Measurements from ENCODE around the gene CYP2R1.
A peak's percentile ranks its signal among the peaks of the same experiment; 100 is the strongest.

The CYP2R1 gene, protein sequence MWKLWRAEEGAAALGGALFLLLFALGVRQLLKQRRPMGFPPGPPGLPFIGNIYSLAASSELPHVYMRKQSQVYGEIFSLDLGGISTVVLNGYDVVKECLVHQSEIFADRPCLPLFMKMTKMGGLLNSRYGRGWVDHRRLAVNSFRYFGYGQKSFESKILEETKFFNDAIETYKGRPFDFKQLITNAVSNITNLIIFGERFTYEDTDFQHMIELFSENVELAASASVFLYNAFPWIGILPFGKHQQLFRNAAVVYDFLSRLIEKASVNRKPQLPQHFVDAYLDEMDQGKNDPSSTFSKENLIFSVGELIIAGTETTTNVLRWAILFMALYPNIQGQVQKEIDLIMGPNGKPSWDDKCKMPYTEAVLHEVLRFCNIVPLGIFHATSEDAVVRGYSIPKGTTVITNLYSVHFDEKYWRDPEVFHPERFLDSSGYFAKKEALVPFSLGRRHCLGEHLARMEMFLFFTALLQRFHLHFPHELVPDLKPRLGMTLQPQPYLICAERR

DNA sequence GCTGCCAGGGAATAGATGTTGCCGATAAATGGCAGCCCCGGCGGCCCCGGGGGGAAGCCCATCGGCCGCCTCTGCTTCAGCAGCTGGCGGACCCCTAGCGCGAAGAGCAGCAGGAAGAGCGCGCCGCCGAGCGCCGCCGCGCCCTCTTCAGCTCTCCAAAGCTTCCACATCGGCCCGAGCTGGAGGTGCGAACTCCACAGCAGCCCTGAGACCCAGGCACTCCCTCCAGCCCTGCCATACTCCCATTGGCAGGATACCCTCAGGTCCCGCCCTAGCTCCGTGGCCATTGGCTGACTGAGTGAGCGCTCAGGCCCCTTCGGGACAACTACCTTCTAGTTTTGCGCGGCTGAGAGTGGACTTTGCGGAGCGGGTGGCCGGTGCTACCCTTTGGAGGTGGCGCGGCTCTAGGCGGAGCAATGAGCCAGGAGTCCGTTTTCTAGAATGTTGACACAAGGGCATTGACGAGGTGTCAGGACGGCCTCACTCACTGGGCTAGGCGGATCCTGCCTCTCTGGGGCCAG, at the start of gene CYP2R1:
Gene CYP2R1 (minus strand): TSS at position 196 of the 521 bp plus-strand sequence. CDS start 26 bp downstream, at position 170.
- DNase-seq (ENCODE audit: low read depth) = peak; percentile 98
- peak within 1 kb of the TSS; percentile 82 for H3K4me3 ChIP-seq (ENCODE audit: low read depth, low read length)
- TF ChIP-seq POLR2A (IDR thresholded peaks at IDR 0.05; ENCODE audit: extremely low read depth, insufficient read length) (no peak), MYC (IDR thresholded peaks at IDR 0.05; ENCODE audit: low read depth, low read length) (peak; percentile 33; the same call in 1 of the 2 replicates)
- TF ChIP-seq, protein P1, sequence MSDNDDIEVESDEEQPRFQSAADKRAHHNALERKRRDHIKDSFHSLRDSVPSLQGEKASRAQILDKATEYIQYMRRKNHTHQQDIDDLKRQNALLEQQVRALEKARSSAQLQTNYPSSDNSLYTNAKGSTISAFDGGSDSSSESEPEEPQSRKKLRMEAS (IDR thresholded peaks at IDR 0.05; ENCODE audit: low read depth, low read length) = peak; percentile 36
- TF ChIP-seq, protein P2, sequence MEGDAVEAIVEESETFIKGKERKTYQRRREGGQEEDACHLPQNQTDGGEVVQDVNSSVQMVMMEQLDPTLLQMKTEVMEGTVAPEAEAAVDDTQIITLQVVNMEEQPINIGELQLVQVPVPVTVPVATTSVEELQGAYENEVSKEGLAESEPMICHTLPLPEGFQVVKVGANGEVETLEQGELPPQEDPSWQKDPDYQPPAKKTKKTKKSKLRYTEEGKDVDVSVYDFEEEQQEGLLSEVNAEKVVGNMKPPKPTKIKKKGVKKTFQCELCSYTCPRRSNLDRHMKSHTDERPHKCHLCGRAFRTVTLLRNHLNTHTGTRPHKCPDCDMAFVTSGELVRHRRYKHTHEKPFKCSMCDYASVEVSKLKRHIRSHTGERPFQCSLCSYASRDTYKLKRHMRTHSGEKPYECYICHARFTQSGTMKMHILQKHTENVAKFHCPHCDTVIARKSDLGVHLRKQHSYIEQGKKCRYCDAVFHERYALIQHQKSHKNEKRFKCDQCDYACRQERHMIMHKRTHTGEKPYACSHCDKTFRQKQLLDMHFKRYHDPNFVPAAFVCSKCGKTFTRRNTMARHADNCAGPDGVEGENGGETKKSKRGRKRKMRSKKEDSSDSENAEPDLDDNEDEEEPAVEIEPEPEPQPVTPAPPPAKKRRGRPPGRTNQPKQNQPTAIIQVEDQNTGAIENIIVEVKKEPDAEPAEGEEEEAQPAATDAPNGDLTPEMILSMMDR (IDR thresholded peaks at IDR 0.05; ENCODE audit: low read depth, low read length) = no peak

DNA sequence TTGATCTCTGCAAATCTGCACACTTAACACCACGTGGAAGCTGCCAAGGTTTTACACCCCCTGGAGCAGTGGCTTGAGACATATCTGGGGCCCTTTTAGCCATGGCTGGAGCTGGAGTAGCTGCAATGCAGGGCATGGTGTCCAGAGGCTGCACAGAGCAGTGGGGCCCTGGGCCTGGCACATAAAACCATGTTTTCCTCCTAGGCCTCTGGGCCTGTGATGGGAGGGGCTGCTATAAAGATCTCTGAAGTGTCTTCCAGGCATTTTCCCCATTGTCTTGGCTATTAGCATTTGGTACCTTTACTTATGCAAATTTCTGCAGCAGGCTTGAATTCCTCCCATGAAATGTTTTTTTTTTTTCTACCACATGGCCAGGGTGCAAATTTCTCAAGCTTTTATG, 46.9 kb upstream of the CYP2R1 start:
- TF ChIP-seq, protein P2 (IDR thresholded peaks at IDR 0.05; ENCODE audit: low read depth, low read length) = no peak
- TF ChIP-seq POLR2A (IDR thresholded peaks at IDR 0.05; ENCODE audit: extremely low read depth, insufficient read length) (no peak), MYC (IDR thresholded peaks at IDR 0.05; ENCODE audit: low read depth, low read length) (no peak)
- TF ChIP-seq, protein P1 (IDR thresholded peaks at IDR 0.05; ENCODE audit: low read depth, low read length) = no peak
- no peak for DNase-seq (ENCODE audit: low read depth)

DNA sequence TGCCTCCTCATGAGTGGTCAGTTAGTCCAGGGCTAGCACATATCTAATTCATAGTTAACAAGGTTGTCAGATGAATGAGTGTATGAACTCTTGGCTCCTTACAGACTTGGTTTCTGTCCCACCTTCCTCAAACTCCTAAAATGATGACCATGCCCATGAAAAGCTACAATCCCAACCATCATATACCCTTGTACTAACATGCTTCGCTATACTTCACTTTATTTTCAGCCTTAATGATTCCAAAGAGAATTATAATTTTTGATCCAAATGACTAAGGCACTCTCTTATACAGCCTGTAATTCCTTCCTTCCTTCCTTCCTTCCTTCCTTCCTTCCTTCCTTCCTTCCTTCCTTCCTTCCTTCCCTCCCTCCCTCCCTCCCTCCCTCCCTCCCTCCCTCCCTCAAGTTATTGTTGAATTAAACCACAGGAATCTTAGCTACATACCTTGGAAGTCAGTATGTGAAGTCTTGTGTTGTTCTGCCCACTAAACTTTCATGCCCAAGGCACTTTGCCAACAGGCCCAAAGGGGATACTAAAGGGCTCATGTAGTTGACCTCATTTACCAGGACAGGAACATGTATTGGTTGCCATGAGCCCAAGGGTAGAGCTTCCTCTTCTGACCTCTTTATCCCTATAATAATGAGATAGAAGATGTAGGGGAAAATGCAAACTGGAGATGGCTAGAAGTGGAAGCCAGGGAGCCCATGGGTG, 42.8 kb upstream of the CYP2R1 start:
- TF ChIP-seq, protein P2 (IDR thresholded peaks at IDR 0.05; ENCODE audit: low read depth, low read length) = no peak
- TF ChIP-seq, protein P1 (IDR thresholded peaks at IDR 0.05; ENCODE audit: low read depth, low read length) = no peak
- TF ChIP-seq POLR2A (IDR thresholded peaks at IDR 0.05; ENCODE audit: extremely low read depth, insufficient read length) (no peak), MYC (IDR thresholded peaks at IDR 0.05; ENCODE audit: low read depth, low read length) (no peak)
- DNase-seq (ENCODE audit: low read depth) = no peak
- H3K4me3 ChIP-seq (ENCODE audit: low read depth, low read length) = no peak overlapping the region

More for the DNA sequence above, 46.9 kb upstream of the CYP2R1 start:
- no peak overlapping the region for H3K4me3 ChIP-seq (ENCODE audit: low read depth, low read length)

DNA sequence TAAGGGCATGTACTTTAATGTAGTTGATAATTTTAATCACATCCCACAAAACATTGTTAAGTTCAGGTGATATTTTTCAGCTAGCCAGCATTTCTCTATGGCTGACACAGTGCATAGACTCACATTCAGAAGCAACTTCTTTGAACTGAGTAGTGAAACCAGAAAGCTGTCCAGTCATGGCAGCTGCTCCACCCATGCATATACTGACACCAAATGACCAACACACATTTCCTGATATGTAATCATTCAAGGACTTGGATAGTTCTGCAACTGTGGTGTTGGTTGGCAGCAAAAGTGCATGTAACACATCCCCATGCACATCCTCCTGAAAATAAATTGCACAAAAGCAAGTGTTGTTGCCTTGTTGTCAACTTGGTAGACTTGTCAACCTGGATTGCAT, 40.4 kb upstream of the CYP2R1 start:
- TF ChIP-seq, protein P1 (IDR thresholded peaks at IDR 0.05; ENCODE audit: low read depth, low read length) = no peak
- no peak for TF ChIP-seq MYC (IDR thresholded peaks at IDR 0.05; ENCODE audit: low read depth, low read length)
- no peak for TF ChIP-seq POLR2A (IDR thresholded peaks at IDR 0.05; ENCODE audit: extremely low read depth, insufficient read length)
- TF ChIP-seq, protein P2 (IDR thresholded peaks at IDR 0.05; ENCODE audit: low read depth, low read length) = no peak
- H3K4me3 ChIP-seq (ENCODE audit: low read depth, low read length) = no peak overlapping the region
- DNase-seq (ENCODE audit: low read depth) = no peak

DNA sequence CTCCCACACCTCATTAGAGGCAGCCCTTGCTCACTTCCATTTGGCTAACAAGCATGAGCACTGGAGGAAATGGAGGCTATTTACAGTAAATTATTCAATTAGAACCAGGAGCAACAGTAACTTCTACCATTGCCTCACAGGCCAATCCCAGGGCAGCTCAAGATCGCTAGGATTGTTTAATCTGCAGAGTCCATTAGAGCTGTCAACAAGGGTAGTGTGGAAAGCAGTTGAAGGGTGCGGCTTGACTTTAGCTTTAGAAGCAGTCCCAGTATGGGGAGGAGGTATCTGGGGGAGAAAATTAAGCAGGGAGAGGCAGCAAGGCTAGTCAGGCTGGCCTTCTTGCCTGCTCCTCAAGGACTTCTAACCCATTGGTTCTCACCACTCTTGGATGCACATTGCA, 38.3 kb upstream of the CYP2R1 start:
- H3K4me3 ChIP-seq (ENCODE audit: low read depth, low read length) = no peak overlapping the region
- no peak for DNase-seq (ENCODE audit: low read depth)
- TF ChIP-seq, protein P1 (IDR thresholded peaks at IDR 0.05; ENCODE audit: low read depth, low read length) = no peak
- TF ChIP-seq, protein P2 (IDR thresholded peaks at IDR 0.05; ENCODE audit: low read depth, low read length) = no peak
- TF ChIP-seq POLR2A (IDR thresholded peaks at IDR 0.05; ENCODE audit: extremely low read depth, insufficient read length) (no peak), MYC (IDR thresholded peaks at IDR 0.05; ENCODE audit: low read depth, low read length) (no peak)
